ENCODE results near the gene AQP4.

AQP4 gene

GRCh38 chr18:26865557-26865956, at the start of gene AQP4:
TSS of gene AQP4 (minus strand) at chr18:26865707. CDS start at chr18:26865689, 18 bp downstream.
- H3K4me3 ChIP-seq (ENCODE audit: low read length), result no peak within 1 kb of the TSS
- no peaks in the 10 kb centered on the region for H3K36me3 ChIP-seq (ENCODE audit: insufficient read depth, low read depth, low read length)
- peaks cover 26% of the 10 kb centered on the region for H3K27me3 ChIP-seq (ENCODE audit: insufficient read depth, low read length)
- no peaks in the 10 kb centered on the region for H3K9me3 ChIP-seq (ENCODE audit: insufficient read depth, low read depth, low read length)
- peaks cover 5% of the 10 kb centered on the region; the same call in 1 of the 2 replicates for H3K4me1 ChIP-seq (ENCODE audit: insufficient read depth, low read length)
- no peak within 1 kb of the TSS for H3K27ac ChIP-seq (ENCODE audit: low read length)
- no peak within 1 kb of the TSS for H3K9ac ChIP-seq (ENCODE audit: low read depth, low read length)

GRCh38 chr18:26911840-26912239, 46.3 kb upstream of the AQP4 start:
- no peak overlapping the region for H3K4me3 ChIP-seq (ENCODE audit: low read length)
- no peaks in the 10 kb centered on the region for H3K9me3 ChIP-seq (ENCODE audit: insufficient read depth, low read depth, low read length)
- H3K27me3 ChIP-seq (ENCODE audit: insufficient read depth, low read length), result no peaks in the 10 kb centered on the region
- H3K9ac ChIP-seq (ENCODE audit: low read depth, low read length), result no peak overlapping the region
- no peaks in the 10 kb centered on the region for H3K36me3 ChIP-seq (ENCODE audit: insufficient read depth, low read depth, low read length)
- H3K27ac ChIP-seq (ENCODE audit: low read length), result no peak overlapping the region
- 0 out of 2 replicates have a peak, but pooled peaks cover 5% of the 10 kb centered on the region for H3K4me1 ChIP-seq (ENCODE audit: insufficient read depth, low read length)

GRCh38 chr18:26909599-26910290, 44.2 kb upstream of the AQP4 start:
- H3K9me3 ChIP-seq (ENCODE audit: insufficient read depth, low read depth, low read length), result peaks cover 2% of the 10 kb centered on the region; the same call in 1 of the 2 replicates
- 0 out of 2 replicates have a peak, but pooled peaks cover 5% of the 10 kb centered on the region for H3K4me1 ChIP-seq (ENCODE audit: insufficient read depth, low read length)
- H3K27ac ChIP-seq (ENCODE audit: low read length), result no peak overlapping the region
- no peak overlapping the region for H3K9ac ChIP-seq (ENCODE audit: low read depth, low read length)
- no peaks in the 10 kb centered on the region for H3K27me3 ChIP-seq (ENCODE audit: insufficient read depth, low read length)
- no peak overlapping the region for H3K4me3 ChIP-seq (ENCODE audit: low read length)
- H3K36me3 ChIP-seq (ENCODE audit: insufficient read depth, low read depth, low read length), result no peaks in the 10 kb centered on the region

GRCh38 chr18:26908906-26909305, 43.4 kb upstream of the AQP4 start:
- Histone ChIP-seq H3K27ac (ENCODE audit: low read length) (no peak overlapping the region), H3K9ac (ENCODE audit: low read depth, low read length) (no peak overlapping the region), H3K4me1 (ENCODE audit: insufficient read depth, low read length) (0 out of 2 replicates have a peak, but pooled peaks cover 5% of the 10 kb centered on the region), H3K36me3 (ENCODE audit: insufficient read depth, low read depth, low read length) (no peaks in the 10 kb centered on the region), H3K27me3 (ENCODE audit: insufficient read depth, low read length) (no peaks in the 10 kb centered on the region), H3K4me3 (ENCODE audit: low read length) (no peak overlapping the region), H3K9me3 (ENCODE audit: insufficient read depth, low read depth, low read length) (peaks cover 8% of the 10 kb centered on the region; the same call in 1 of the 2 replicates)

GRCh38 chr18:26902291-26902690, 36.8 kb upstream of the AQP4 start:
- H3K4me3 ChIP-seq (ENCODE audit: low read length), result no peak overlapping the region
- no peaks in the 10 kb centered on the region for H3K4me1 ChIP-seq (ENCODE audit: insufficient read depth, low read length)
- H3K9ac ChIP-seq (ENCODE audit: low read depth, low read length), result no peak overlapping the region
- H3K9me3 ChIP-seq (ENCODE audit: insufficient read depth, low read depth, low read length), result peaks cover 23% of the 10 kb centered on the region
- no peaks in the 10 kb centered on the region for H3K36me3 ChIP-seq (ENCODE audit: insufficient read depth, low read depth, low read length)
- no peaks in the 10 kb centered on the region for H3K27me3 ChIP-seq (ENCODE audit: insufficient read depth, low read length)
- no peak overlapping the region for H3K27ac ChIP-seq (ENCODE audit: low read length)

- Histone ChIP-seq H3K27me3 (ENCODE audit: insufficient read depth, low read length) (no peaks in the 10 kb centered on the region), H3K9me3 (ENCODE audit: insufficient read depth, low read depth, low read length) (peaks cover 23% of the 10 kb centered on the region), H3K36me3 (ENCODE audit: insufficient read depth, low read depth, low read length) (no peaks in the 10 kb centered on the region), H3K27ac (ENCODE audit: low read length) (no peak overlapping the region), H3K4me3 (ENCODE audit: low read length) (no peak overlapping the region), H3K9ac (ENCODE audit: low read depth, low read length) (no peak overlapping the region), H3K4me1 (ENCODE audit: insufficient read depth, low read length) (no peaks in the 10 kb centered on the region)
These were observed 35.5 kb upstream of the AQP4 start for GRCh38 chr18:26901020-26901419.

GRCh38 chr18:26894426-26894825, 28.9 kb upstream of the AQP4 start:
- Histone ChIP-seq H3K27ac (ENCODE audit: low read length) (no peak overlapping the region), H3K4me1 (ENCODE audit: insufficient read depth, low read length) (peaks cover 10% of the 10 kb centered on the region; the same call in 1 of the 2 replicates), H3K4me3 (ENCODE audit: low read length) (peak overlapping the region; percentile 13; the same call in 1 of the 2 replicates), H3K27me3 (ENCODE audit: insufficient read depth, low read length) (no peaks in the 10 kb centered on the region), H3K9ac (ENCODE audit: low read depth, low read length) (no peak overlapping the region), H3K9me3 (ENCODE audit: insufficient read depth, low read depth, low read length) (no peaks in the 10 kb centered on the region; the same call in 1 of the 2 replicates), H3K36me3 (ENCODE audit: insufficient read depth, low read depth, low read length) (no peaks in the 10 kb centered on the region)

- Histone ChIP-seq H3K9ac (ENCODE audit: low read depth, low read length) (no peak overlapping the region), H3K4me1 (ENCODE audit: insufficient read depth, low read length) (peaks cover 10% of the 10 kb centered on the region; the same call in 1 of the 2 replicates), H3K27ac (ENCODE audit: low read length) (no peak overlapping the region), H3K27me3 (ENCODE audit: insufficient read depth, low read length) (no peaks in the 10 kb centered on the region), H3K36me3 (ENCODE audit: insufficient read depth, low read depth, low read length) (no peaks in the 10 kb centered on the region), H3K9me3 (ENCODE audit: insufficient read depth, low read depth, low read length) (no peaks in the 10 kb centered on the region; the same call in 1 of the 2 replicates), H3K4me3 (ENCODE audit: low read length) (peak overlapping the region; percentile 13; the same call in 1 of the 2 replicates)
These were observed 28.5 kb upstream of the AQP4 start for GRCh38 chr18:26893996-26894395.

- Histone ChIP-seq H3K4me1 (ENCODE audit: insufficient read depth, low read length) (no peaks in the 10 kb centered on the region), H3K9me3 (ENCODE audit: insufficient read depth, low read depth, low read length) (no peaks in the 10 kb centered on the region), H3K36me3 (ENCODE audit: insufficient read depth, low read depth, low read length) (no peaks in the 10 kb centered on the region), H3K27ac (ENCODE audit: low read length) (no peak overlapping the region), H3K9ac (ENCODE audit: low read depth, low read length) (no peak overlapping the region), H3K4me3 (ENCODE audit: low read length) (no peak overlapping the region), H3K27me3 (ENCODE audit: insufficient read depth, low read length) (no peaks in the 10 kb centered on the region)
These were observed 22.8 kb upstream of the AQP4 start for GRCh38 chr18:26888259-26888658.

GRCh38 chr18:26875040-26875654, 9.6 kb upstream of the AQP4 start:
- H3K36me3 ChIP-seq (ENCODE audit: insufficient read depth, low read depth, low read length), result no peaks in the 10 kb centered on the region
- H3K27ac ChIP-seq (ENCODE audit: low read length), result no peak overlapping the region
- no peak overlapping the region for H3K9ac ChIP-seq (ENCODE audit: low read depth, low read length)
- no peak overlapping the region for H3K4me3 ChIP-seq (ENCODE audit: low read length)
- no peaks in the 10 kb centered on the region; the same call in 1 of the 2 replicates for H3K9me3 ChIP-seq (ENCODE audit: insufficient read depth, low read depth, low read length)
- H3K27me3 ChIP-seq (ENCODE audit: insufficient read depth, low read length), result no peaks in the 10 kb centered on the region
- H3K4me1 ChIP-seq (ENCODE audit: insufficient read depth, low read length), result 0 out of 2 replicates have a peak, but pooled peaks cover 3% of the 10 kb centered on the region

GRCh38 chr18:26874283-26874682, 8.8 kb upstream of the AQP4 start:
- no peak overlapping the region for H3K27ac ChIP-seq (ENCODE audit: low read length)
- H3K4me1 ChIP-seq (ENCODE audit: insufficient read depth, low read length), result 0 out of 2 replicates have a peak, but pooled peaks cover 3% of the 10 kb centered on the region
- H3K9ac ChIP-seq (ENCODE audit: low read depth, low read length), result no peak overlapping the region
- H3K4me3 ChIP-seq (ENCODE audit: low read length), result no peak overlapping the region
- no peaks in the 10 kb centered on the region for H3K27me3 ChIP-seq (ENCODE audit: insufficient read depth, low read length)
- H3K9me3 ChIP-seq (ENCODE audit: insufficient read depth, low read depth, low read length), result no peaks in the 10 kb centered on the region; the same call in 1 of the 2 replicates
- no peaks in the 10 kb centered on the region for H3K36me3 ChIP-seq (ENCODE audit: insufficient read depth, low read depth, low read length)

GRCh38 chr18:26869640-26870039, 4.1 kb upstream of the AQP4 start:
- Histone ChIP-seq H3K27me3 (ENCODE audit: insufficient read depth, low read length) (peaks cover under 1% of the 10 kb centered on the region; the same call in 1 of the 2 replicates), H3K4me1 (ENCODE audit: insufficient read depth, low read length) (no peaks in the 10 kb centered on the region; the same call in 1 of the 2 replicates), H3K9me3 (ENCODE audit: insufficient read depth, low read depth, low read length) (no peaks in the 10 kb centered on the region), H3K27ac (ENCODE audit: low read length) (no peak overlapping the region), H3K36me3 (ENCODE audit: insufficient read depth, low read depth, low read length) (no peaks in the 10 kb centered on the region), H3K9ac (ENCODE audit: low read depth, low read length) (no peak overlapping the region), H3K4me3 (ENCODE audit: low read length) (no peak overlapping the region)
